Hepatocyte (in vitro differentiated cells): ENCODE measurements around the gene C11orf86. TPM values are rescaled to one million over a fixed set of nuclear protein-coding genes. Genes with fewer than 3 reads are reported as not detected.
"Not testable (repeated sequence)": the region's sequence is repeated elsewhere in the genome, so short reads cannot be mapped to it uniquely, and the experiment has no call there.

Source experiments
- DNase-seq: peaks from one replicate; pipeline ENCODE4 v3.0.0-alpha.2; 2016; ENCODE audit warnings: low spot score
- H2AFZ ChIP-seq: fragments of 200-600 bp; sonication (generic); 2 replicates; pipeline ENCODE4 v1.6.0; 2016; ENCODE audit warnings: antibody characterized with exemption, mild to moderate bottlenecking
- H3K27ac ChIP-seq: fragments of 200-600 bp; sonication (generic); 2 replicates; pipeline ENCODE4 v1.5.1; 2016; ENCODE audit warnings: mild to moderate bottlenecking
- H3K27me3 ChIP-seq: fragments of 200-600 bp; sonication (generic); 2 replicates; pipeline ENCODE4 v1.6.1; 2016
- H3K36me3 ChIP-seq: fragments of 200-600 bp; sonication (generic); replicated peaks from 2 replicates; pipeline ENCODE4 v1.5.1; 2016; ENCODE audit warnings: low read depth; ENCODE audit not compliant: insufficient read depth
- H3K4me1 ChIP-seq: fragments of 200-600 bp; sonication (generic); 2 replicates; pipeline ENCODE4 v1.5.1; 2016; ENCODE audit warnings: mild to moderate bottlenecking, moderate library complexity; ENCODE audit not compliant: insufficient read depth
- H3K4me2 ChIP-seq: fragments of 200-600 bp; sonication (generic); 2 replicates; pipeline ENCODE4 v1.6.0; 2016
- H3K4me3 ChIP-seq: fragments of 200-600 bp; sonication (generic); 2 replicates; pipeline ENCODE4 v1.5.1; 2016; ENCODE audit warnings: mild to moderate bottlenecking
- H3K79me2 ChIP-seq: fragments of 200-600 bp; sonication (generic); 2 replicates; pipeline ENCODE4 v1.6.0; 2017; ENCODE audit warnings: mild to moderate bottlenecking
- H3K9me2 ChIP-seq: fragments of 200-600 bp; sonication (generic); replicated peaks from 2 replicates; pipeline ENCODE4 v1.6.0; 2017; ENCODE audit warnings: mild to moderate bottlenecking; ENCODE audit not compliant: insufficient read depth
- H3K9me3 ChIP-seq: fragments of 200-600 bp; sonication (generic); 2 replicates; pipeline ENCODE4 v1.5.1; 2016; ENCODE audit warnings: low read depth, mild to moderate bottlenecking
- H4K20me1 ChIP-seq: fragments of 200-600 bp; sonication (generic); 2 replicates; pipeline ENCODE4 v1.6.0; 2016; ENCODE audit warnings: mild to moderate bottlenecking; ENCODE audit not compliant: insufficient read depth, poor library complexity, severe bottlenecking
- EZH2 ChIP-seq: fragments of 200-600 bp; sonication (generic); IDR thresholded peaks from 2 replicates; pipeline ENCODE4 v1.6.1; 2016; ENCODE audit warnings: antibody characterized with exemption, mild to moderate bottlenecking, borderline replicate concordance
- EZH2phosphoT487 ChIP-seq: fragments of 200-600 bp; sonication (generic); IDR thresholded peaks from one replicate; pipeline ENCODE4 v1.6.1; 2018; ENCODE audit warnings: antibody characterized with exemption, mild to moderate bottlenecking, low read depth, moderate library complexity; ENCODE audit not compliant: unreplicated experiment, severe bottlenecking
- WGBS: methylation state at CpG from one replicate; pipeline ENCODE4 v1.1.6; 2016; ENCODE audit warnings: low lambda C conversion rate; ENCODE audit errors: missing lambda C conversion rate; 5-methylcytosine and 5-hydroxymethylcytosine counted together
- polyA plus RNA-seq: library from polyadenylated mRNA; unstranded; fragments of >200 nt; fragmentation: Nextera tagmentation; extraction: Ambion mirVana; gene quantifications from 2 replicates; pipeline ENCODE4 v1.2.1, GENCODE V29; 2016
- total RNA-seq: library from RNA; depleted of rRNA; stranded (reverse); fragments of >200 nt; gene quantifications from 2 replicates; pipeline ENCODE4 v1.2.3, GENCODE V29; 2014
- TF ChIP-seq, protein P1 (sequence below): fragments of 200-600 bp; sonication (generic); IDR thresholded peaks from 2 replicates; pipeline ENCODE4 v1.5.1; 2016; ENCODE audit warnings: antibody characterized with exemption, mild to moderate bottlenecking; ENCODE audit not compliant: poor library complexity

The C11orf86 gene
- total and polyA plus RNA-seq, 2 experiments from 2014 or later = 1.5 to 2.6 TPM

GRCh38 chr11:67002297-67002913 lies 27.3 kb downstream of the C11orf86 start:
- Histone ChIP-seq H4K20me1 (no peaks in the 10 kb centered on the region), H3K4me3 (no peak overlapping the region), H2AFZ (no peak overlapping the region), H3K36me3 (no peaks in the 10 kb centered on the region), H3K27me3 (no peaks in the 10 kb centered on the region), H3K79me2 (no peaks in the 10 kb centered on the region), H3K4me1 (no peaks in the 10 kb centered on the region), H3K9me2 (no peaks in the 10 kb centered on the region), H3K4me2 (no peak overlapping the region), H3K27ac (no peak overlapping the region), H3K9me3 (no peaks in the 10 kb centered on the region)
- 54% methylated on average over 8 of the region's 8 CpGs for WGBS
- no peak for DNase-seq
- TF ChIP-seq, protein P1, sequence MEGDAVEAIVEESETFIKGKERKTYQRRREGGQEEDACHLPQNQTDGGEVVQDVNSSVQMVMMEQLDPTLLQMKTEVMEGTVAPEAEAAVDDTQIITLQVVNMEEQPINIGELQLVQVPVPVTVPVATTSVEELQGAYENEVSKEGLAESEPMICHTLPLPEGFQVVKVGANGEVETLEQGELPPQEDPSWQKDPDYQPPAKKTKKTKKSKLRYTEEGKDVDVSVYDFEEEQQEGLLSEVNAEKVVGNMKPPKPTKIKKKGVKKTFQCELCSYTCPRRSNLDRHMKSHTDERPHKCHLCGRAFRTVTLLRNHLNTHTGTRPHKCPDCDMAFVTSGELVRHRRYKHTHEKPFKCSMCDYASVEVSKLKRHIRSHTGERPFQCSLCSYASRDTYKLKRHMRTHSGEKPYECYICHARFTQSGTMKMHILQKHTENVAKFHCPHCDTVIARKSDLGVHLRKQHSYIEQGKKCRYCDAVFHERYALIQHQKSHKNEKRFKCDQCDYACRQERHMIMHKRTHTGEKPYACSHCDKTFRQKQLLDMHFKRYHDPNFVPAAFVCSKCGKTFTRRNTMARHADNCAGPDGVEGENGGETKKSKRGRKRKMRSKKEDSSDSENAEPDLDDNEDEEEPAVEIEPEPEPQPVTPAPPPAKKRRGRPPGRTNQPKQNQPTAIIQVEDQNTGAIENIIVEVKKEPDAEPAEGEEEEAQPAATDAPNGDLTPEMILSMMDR = no peak
- TF ChIP-seq EZH2 (no peak), EZH2phosphoT487 (no peak)

DNA sequence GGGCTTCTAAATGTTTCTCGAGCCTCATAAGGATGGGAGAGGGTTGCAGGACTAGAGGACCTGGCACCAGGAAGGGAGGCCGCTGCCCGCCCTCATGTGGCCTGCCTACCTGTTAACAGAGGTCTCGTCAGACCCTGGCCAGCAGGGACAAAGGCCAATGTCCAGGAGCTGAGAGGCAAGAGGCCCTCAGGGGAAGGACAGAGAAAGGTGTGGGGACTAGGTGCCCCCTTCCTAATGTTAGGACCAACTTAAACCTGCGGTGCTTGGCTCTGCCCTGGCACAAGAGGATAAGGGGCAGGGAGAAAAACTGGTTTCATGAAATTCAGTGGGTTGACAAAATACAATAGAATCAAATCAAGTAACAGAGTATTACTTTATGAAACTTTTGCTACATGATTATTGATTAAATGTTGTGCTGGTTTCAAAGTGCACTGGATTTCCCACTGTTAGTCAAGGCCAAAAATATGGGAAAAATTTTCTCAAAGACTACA lies 27.9 kb downstream of the C11orf86 start:
- H3K4me2 ChIP-seq = no peak overlapping the region
- H3K9me2 ChIP-seq = no peaks in the 10 kb centered on the region
- H2AFZ ChIP-seq = no peak overlapping the region

DNA sequence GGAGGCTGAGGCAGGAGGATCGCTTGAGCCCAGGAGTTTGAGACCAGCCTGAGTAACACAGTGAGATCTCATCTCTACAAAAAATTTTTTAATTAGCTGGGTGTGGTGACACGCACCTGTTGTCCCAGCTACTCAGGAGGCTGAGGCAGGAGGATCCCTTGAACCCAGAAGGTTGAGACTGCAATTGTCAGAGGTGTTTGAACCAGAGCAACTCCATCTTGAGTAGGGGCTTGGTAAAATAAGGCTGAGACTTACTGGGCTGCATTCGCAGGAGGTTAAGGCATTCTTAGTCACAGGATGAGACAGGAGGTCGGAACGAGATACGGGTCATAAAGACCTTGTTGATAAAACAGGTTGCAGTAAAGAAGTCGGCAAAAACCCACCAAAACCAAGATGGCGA lies 30.1 kb downstream of the C11orf86 start:
- H3K79me2 ChIP-seq, H3K4me1 ChIP-seq, DNase-seq, H3K4me2 ChIP-seq, H3K9me2 ChIP-seq, H4K20me1 ChIP-seq, H3K4me3 ChIP-seq, H3K27me3 ChIP-seq, H3K9me3 ChIP-seq, H2AFZ ChIP-seq, H3K27ac ChIP-seq, H3K36me3 ChIP-seq: not testable (repeated sequence)
- WGBS = 93% methylated on average over 8 of the region's 8 CpGs

More for the DNA sequence above, 27.9 kb downstream of the C11orf86 start:
- no peaks in the 10 kb centered on the region for H3K27me3 ChIP-seq
- H3K36me3 ChIP-seq = no peaks in the 10 kb centered on the region
- no peaks in the 10 kb centered on the region for H3K9me3 ChIP-seq
- no peak for TF ChIP-seq EZH2phosphoT487
- 84% methylated on average over 5 of the region's 5 CpGs for WGBS
- no peaks in the 10 kb centered on the region for H4K20me1 ChIP-seq
- no peaks in the 10 kb centered on the region for H3K4me1 ChIP-seq
- no peaks in the 10 kb centered on the region for H3K79me2 ChIP-seq
- no peak overlapping the region for H3K4me3 ChIP-seq
- H3K27ac ChIP-seq = no peak overlapping the region
- no peak for DNase-seq

GRCh38 chr11:67006029-67006884 lies 31.2 kb downstream of the C11orf86 start:
- no peak for DNase-seq
- Histone ChIP-seq H3K27me3 (no peaks in the 10 kb centered on the region), H3K4me2 (no peak overlapping the region), H3K4me1 (no peaks in the 10 kb centered on the region), H3K9me2 (no peaks in the 10 kb centered on the region), H2AFZ (no peak overlapping the region), H3K9me3 (no peaks in the 10 kb centered on the region), H4K20me1 (no peaks in the 10 kb centered on the region), H3K4me3 (no peak overlapping the region), H3K79me2 (no peaks in the 10 kb centered on the region), H3K36me3 (no peaks in the 10 kb centered on the region), H3K27ac (no peak overlapping the region)
- TF ChIP-seq, protein P1 = no peak
- TF ChIP-seq EZH2 = no peak
- TF ChIP-seq EZH2phosphoT487 = no peak
- 89% methylated on average over 14 of the region's 14 CpGs for WGBS
